ENCODE data around the gene CNPY2.

DNA sequence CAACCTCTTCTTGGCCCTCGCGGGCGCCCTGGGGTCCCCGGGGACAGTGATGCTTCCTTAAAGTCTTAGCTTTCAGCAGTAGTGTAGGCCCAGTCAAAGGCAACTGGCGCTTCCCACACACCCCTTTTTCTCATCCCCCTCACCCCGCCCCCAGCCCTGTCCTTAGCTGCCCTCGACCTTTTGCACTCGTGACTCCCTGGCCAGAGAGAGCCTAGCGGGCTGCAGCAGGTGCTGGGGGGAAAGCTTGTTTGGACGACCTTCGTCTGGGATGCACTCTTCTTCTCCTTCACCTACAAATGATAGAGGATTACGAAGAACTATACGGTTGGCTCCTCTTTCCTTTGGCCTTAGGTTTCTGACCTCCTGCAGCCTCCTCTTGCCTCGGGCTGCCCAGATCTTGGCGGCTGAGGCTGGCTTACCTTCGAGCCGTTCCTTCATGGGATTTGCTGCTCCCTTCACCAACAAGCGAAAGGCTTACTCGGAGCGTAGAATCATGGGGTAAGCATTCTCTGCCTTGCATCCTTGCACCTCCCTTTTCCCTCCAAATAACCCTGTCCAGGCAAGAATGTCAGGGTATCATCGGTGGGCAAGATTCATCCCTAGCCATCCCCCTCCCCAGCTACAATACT lies 48.2 kb downstream of the CNPY2 start:
- TF ChIP-seq, protein P1, sequence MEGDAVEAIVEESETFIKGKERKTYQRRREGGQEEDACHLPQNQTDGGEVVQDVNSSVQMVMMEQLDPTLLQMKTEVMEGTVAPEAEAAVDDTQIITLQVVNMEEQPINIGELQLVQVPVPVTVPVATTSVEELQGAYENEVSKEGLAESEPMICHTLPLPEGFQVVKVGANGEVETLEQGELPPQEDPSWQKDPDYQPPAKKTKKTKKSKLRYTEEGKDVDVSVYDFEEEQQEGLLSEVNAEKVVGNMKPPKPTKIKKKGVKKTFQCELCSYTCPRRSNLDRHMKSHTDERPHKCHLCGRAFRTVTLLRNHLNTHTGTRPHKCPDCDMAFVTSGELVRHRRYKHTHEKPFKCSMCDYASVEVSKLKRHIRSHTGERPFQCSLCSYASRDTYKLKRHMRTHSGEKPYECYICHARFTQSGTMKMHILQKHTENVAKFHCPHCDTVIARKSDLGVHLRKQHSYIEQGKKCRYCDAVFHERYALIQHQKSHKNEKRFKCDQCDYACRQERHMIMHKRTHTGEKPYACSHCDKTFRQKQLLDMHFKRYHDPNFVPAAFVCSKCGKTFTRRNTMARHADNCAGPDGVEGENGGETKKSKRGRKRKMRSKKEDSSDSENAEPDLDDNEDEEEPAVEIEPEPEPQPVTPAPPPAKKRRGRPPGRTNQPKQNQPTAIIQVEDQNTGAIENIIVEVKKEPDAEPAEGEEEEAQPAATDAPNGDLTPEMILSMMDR (IDR thresholded peaks at IDR 0.05), result no peak
- TF ChIP-seq POLR2A (IDR thresholded peaks at IDR 0.05), result no peak

Measured in esophagus squamous epithelium (tissue), 4 donors.